GM18508 (cell line): Measurements from ENCODE around the gene PEPD.

Experiments
- ATAC-seq: cut with Tn5 transposase; IDR thresholded peaks from one replicate; pipeline ENCODE4 v1.9.1; 2021; ENCODE audit warnings: moderate number of reproducible peaks; ENCODE audit not compliant: insufficient read depth, unreplicated experiment

The PEPD gene

DNA sequence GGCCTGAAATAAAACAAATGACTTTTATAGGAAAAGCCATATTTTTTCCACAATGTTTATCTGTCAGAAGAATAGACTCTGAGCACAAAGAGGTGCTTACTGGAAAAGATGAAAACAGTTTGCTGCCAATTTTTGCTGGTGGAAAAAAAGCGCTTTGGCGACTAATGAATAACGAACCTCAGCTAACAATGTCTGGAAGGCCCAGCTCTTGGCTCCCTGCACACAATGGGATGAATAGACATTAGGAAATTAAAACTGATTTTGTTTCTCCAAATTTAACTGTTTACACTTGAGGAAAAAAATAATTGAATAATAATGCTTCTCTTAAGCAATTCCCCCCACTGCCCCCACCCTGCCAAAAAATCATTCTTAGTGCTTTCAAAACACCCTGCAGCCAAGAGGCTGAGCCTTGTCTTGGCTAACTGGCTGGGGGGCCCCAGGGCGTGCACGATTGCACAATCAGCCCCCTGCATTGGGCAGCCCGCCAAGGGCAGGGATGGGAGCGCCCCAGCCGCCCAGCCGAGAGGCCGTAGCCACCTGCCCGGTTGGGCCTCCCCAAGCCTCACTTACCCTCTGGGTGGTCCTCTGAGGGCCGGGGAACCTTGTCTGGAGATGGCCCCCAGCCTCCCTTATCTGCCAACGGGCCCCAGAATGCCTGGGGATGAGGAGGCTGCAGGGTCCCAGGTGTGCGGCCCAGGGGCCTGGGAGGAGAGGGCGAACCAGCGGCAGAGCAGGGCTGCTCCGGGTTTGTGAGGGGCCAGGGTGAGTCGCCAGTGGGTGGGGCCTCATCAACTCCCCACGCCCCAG is 131.3 kb downstream of the PEPD start:
- no peak for ATAC-seq

DNA sequence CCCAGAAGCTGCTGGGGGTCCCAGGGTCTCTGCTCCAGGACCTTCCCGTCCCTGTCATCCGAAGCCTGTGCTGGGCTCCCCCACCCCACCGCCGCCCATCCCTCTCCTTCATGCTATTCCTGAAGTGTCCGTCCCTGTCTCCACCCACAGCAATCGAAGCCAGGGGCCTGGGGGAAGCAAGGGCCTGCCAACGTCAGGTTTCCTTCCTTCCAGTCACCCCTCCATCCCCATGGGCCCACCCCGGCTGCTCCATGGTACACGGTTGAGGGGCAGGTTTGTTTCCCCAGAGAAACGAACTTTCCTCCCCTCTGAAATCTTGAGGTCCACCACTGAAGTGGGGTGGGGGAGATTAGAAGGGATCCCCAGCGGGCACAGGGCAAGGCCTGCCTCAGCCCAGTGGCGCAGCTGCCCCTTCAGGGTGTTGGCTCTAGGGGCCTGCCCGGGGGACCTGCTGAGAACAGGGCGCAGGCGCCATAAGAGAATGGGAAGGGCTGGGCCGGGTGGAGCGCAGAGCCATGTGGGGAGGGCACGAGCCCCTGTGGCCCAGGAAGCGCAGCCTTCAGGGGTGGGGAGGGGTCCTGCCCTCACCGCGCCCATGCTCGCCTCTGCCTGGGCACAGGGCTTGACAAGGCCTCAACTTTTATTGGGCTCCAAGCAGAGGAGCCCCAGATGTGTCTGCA is 132.0 kb downstream of the PEPD start:
- no peak for ATAC-seq

DNA sequence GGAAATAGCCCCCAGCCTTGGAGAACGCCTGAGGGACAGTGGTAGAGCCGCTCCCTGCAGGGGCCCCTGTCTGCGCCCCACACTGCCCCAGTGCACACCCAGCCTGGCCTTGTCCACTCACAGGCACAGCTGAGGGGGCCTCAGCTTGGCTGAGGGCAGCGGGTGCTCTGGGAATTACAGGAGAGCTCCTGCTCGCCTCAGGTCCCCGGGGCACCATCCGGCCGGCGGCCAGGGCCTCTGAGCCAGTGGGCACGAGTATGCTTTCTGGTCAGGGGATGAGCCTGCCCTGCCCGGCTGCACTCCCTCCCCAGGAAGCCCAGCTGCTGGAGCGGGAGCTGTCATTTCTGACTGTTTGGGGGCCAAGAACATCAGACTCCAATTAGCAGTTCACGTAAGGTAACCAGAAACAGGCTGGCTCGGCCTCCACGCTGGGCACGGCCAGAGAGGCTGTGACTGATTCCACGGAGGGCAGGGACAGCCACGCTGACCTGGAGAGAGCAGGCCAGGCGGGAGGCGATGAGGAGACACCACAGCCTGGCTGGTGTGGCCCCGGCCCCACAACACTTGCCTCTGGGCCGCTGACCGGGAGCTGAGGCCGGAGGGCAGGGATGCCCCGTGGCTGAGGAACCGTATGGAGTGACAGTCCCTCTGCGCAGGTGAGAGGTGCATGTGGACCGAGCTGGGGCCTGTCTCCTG is 132.7 kb downstream of the PEPD start:
- no peak for ATAC-seq

DNA sequence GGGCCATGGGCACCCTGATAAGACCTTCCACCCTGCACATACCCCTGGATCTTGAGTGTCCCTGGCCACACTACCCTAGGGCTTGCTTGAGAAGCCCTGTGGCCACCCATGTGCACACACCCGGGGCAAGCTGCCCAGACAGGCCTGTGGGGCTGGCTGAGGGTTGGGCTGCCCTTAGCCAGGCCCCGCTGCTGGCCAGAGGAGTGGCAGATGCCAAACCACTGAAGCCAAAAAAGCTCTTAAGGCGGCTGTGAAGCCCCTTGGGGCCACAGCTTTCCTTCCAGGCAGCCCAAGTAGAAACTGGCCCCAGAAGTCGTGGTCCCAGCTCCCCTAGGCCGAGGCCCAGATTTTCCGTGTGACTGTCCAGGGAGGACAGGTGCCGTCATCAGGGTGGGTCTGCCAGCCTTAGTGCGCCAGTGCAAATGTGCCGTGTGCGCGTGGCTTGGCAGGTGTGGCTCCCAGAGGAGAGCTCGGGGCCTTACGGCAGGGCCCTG is 133.3 kb downstream of the PEPD start:
- ATAC-seq: no peak

DNA sequence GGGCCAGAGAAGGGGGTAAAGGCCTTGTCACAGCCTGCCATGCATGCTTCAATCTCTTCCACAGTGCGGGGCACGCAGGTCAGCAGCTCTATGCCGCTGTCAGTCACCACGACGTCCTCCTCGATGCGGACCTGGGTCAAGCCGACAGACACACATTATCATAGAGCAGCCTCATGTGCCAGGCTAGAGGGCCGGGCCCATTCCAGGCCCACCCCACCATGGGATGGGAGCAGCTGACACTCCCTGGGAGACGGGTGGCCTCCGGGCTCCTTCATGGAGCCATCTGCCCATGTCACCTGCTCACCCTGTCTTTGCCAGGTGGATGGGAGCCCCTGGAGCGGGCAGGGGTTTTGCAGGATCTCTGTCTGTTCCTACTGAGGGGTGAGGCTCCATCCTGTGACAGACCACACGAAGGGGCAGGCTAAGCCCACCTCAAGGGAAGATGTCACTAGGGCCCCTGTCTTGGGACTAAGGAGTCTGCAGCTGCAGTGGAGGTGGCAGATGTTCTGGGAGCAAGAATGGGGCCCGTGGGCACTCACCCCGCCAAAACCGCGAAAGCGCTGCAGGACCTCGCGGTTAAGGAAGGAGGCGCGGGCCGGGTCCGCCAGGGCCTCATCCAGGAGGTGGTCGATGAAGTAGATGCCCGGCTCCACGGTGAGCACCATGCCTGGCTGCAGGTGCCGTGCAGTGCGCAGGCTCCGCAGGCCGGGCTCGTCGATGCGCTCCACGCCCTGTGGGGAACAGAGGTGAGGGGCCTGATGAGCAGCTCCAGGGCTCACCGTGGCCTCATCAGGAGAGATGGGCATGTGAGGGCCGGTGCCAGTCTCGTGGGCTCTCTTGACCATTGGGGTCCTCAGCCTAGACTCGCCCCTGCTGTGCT is 134.0 kb downstream of the PEPD start:
- no peak for ATAC-seq

DNA sequence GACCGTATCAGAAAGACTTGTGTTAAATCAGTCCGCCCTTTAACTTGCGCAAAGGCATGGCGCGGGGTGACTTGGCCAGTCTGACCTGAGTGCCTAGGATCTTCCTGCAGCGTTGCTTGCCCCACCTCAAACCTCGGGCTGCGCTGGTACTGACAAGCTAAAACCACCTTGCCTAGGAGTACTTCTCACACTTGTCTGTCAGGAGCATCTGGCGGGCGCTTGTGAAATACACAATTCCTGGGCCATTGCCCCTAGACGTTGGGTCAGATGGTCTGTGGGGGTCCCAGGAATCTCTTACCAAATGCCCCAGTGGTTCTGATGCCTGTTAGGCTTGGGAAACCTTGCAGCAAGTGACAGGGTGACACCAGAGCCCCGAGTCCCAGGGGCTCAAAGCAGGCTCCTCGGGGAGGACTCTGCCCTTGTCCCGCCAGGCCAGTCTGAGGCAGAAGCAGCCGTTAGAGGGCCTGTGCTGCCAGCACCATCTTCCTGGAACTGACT is 135.2 kb downstream of the PEPD start:
- ATAC-seq: no peak

DNA sequence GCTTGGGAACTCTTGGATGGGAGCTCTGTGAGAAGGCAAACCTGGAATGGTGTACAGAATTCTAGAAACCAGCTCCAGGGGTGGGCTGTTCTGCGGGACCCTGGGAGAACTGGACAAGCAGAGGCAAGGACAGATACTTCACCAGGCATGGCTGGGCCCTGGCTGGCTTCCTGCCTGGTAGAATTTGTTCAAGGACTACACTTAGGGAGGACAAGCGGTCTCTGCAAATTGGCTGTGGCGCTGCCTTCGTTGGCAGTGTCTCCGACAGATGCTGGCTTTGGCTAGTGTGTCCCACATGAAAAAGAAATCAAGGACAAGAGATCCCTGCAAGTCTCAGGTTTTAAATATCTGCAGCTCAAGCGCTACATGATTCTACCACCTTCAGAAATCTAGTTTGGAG is 135.6 kb downstream of the PEPD start:
- ATAC-seq: no peak

DNA sequence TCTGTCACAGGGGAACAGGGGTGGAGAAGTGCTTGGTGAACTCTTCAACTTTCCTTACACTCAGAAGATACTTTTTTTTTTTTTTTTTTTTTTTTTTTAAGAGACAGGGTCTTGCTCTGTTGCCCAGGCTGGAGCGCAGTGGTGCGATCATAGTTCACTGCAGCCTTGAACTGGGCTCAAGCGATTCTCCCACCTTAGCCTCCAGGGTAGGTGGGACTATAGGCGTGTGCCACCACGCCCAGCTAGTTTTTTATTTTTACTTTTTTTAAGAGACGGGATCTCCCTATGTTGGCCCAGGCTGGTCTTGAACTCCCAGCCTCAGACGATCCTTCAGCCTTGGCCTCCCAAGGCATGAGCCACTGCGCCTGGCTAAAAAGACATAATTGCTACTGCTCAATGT is 136.6 kb downstream of the PEPD start:
- ATAC-seq: no peak

DNA sequence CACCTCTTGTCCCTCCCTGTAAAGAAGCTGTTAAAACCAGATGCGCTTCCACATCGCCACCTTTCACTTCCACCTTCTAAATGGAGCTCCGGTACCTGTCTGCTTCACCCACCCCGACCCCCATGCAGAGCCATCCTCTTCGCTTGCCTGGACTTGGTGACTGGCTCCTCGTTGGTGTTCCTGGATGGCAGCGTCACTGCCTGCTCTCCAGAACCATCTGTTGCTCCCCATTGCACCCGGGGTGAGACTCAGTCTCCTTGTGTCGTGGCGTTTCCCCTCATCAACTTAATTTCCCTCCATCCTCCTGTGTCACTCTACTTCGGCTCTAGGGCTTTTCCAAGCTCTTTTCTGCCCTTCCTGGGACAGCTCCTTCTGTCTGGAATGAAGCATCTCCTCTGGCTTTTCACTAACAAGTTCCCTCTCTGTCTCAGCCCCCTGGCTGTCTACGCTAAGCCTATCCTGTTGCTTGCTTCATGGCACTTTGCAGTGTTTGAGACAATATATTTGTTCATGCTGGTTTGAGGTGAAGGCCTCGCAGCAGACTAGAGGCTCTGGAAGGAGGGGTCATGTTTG is 137.8 kb downstream of the PEPD start:
- no peak for ATAC-seq

DNA sequence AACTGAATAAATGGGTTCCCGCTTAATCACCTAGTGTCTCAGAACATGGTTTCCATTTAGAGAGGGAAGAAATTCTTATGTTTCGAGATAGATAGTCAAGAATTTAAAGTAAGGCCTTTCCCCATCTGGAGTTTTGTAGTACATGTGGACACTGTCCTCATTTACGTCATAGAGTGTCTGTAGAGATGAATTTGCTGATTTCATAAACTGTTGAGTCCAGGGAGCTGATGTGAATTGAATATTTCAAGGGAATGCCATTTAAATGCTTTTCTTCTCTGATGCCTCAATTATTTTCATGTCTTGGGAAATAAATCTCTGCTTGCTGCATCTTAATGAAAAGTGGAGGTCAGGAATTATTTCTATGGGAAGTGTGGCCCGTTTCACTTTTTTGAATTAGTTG is 138.6 kb downstream of the PEPD start:
- no peak for ATAC-seq

DNA sequence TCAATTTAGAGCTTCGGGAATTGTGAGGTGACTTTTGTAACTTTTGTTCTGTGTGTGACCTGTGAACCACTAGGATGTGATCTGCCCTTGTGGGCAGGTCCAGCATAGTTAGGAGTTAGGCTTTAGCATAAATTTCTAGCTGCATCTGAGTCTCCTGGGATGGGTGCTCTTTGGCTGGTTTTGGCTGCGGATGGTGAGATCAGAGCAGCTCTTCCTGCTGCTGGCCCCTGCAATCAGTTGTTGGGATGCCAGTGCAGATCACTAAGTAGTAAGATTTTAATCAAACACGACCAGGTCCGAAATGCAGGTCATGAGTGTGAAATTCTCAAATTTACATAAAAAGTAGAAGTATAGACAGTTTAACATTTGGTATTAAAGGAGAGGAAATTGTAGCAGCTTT is 139.6 kb downstream of the PEPD start:
- ATAC-seq: no peak

DNA sequence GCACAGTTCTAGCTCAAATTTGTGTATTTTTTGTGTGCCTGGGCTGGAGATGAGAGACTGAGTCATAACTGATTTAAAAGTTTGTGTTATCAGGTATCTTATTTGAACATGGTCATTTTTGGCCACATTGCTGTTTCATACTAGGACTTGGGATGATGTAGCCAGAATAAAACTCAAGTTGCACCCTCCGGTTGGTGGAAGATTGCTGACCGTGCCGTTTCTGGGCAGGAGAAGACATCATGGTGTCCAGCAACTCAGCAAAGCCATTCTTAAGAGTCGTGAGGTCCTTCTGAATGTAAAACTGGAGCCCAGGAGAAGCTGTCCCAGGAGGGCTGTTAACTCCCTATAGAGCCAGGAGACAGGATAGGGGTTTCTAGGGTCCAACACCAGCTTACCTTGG is 140.5 kb downstream of the PEPD start:
- no peak for ATAC-seq

DNA sequence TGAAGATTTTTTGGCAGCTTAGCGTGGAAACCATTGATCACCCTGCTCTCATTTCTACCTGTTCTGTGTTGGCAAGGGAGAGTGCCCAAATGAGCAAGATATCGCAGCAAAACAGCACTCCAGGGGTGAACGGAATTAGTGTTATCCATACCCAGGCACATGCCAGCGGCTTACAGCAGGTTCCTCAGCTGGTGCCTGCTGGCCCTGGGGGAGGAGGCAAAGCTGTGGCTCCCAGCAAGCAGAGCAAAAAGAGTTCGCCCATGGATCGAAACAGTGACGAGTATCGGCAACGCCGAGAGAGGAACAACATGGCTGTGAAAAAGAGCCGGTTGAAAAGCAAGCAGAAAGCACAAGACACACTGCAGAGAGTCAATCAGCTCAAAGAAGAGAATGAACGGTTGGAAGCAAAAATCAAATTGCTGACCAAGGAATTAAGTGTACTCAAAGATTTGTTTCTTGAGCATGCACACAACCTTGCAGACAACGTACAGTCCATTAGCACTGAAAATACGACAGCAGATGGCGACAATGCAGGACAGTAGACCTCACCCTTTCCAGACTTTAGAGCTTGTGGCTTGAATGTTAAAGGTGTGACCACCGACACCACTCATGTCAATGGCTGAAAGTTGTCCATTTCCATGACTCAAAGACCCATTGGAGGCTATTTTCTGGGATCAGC is 142.3 kb downstream of the PEPD start:
- no peak for ATAC-seq

DNA sequence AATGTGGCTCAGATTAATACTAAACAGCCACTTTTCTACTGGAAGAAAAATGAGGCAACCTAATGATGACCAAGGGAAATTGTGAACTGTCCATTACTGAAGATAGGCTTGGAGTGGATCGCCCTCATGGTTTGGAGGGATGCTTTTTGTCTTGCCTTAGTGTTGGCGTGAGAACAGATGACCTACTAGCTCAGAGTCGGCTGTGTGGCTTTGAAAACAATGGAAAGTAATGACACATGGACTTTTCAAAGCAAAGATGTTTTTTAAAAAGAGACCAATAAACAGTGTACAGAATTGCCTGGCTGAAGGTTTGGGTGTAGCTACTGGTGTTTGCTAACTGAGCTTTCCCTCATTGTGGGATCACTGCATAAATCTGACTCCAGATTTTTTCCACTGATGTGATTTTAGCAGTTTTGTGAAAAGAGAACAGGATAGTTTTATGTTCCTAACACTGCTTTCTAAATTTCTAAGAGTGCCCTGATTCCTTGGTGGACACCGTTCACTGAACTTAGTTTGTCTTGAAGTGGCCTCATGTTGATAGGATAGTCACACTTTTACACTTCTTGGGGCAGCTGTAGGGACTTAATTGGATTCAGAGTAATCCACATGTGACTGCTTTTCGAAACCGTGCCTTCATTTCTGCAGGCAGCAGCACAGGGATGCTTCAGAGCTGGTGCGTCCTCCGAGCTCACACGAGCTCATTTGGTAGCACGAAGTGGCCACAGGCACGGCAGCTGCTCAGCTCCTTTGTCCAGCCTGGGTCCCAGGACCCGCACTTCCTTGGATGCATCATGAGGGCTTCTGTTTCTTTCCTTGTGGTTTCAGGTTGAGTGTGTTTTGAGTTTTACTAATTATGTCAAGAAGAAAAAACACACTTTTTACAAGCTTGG is 143.8 kb downstream of the PEPD start:
- no peak for ATAC-seq

DNA sequence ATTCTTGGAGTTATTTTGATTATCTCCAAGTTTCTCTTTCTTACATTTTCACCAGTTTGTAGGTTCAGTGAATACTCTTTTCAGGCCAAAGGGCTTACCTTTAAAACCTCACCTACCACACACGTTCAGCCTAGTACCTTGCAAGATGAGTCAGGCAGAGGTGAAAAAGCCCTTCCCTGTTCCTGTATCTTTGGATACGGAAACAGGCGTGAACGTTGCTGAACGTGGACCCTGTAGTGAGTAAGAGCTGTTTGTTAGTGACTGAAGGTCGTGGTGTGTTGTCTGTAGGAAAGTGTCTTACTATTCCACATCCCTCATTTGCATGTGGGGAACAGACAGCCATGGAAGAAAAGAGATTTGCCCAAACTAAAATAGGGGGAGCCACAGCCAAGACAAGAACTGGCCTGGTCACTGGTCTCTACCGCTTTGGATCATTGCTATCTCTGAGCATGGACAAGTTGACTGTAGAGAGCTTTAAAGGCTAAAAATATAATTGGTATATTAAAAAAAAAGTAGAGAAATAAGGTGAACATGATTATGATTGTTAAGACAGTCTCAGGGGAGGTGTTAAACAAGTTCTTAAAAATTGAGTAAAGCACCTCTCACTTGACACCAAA is 144.5 kb downstream of the PEPD start:
- no peak for ATAC-seq

DNA sequence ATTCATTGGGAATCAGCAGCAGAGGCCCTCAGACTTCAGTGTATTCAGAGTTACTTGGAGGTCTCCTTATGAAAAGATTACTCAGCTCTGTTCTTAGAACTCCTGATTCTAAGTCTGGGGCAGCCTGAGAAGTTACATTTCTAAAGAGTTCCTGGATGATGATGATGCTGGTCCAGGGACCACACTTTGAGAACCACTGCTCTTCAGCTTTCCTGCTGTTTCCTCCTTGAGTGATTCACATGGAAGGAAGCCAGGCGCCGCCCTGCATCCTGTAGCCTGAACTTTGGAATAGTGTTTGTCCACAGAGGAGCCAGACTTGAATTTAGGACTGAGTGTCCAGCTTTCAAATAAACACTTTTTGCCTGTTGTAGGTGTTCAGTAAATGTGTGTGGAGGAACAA is 145.2 kb downstream of the PEPD start:
- no peak for ATAC-seq

DNA sequence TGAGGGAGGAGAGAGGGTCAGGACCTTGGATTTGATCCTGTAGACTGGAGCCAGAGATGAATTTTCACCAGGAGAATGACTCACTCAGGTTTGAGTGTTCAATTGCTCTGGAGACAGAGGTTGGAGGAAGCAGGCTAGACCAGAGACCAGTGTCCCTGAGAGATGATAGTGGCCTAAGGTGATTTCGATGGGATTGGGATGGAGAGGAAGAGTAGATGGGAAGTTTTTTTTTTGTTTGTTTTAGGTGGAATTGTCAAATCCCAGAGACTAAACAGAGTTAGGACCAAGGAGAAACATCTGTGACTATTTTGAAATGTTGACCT is 145.8 kb downstream of the PEPD start:
- ATAC-seq: no peak
